Tibial nerve (tissue), 4 donors: ENCODE results near the gene DNAJA3.

Experiments
- EP300 ChIP-seq, 2 donors: sonication (generic); formaldehyde crosslinking; IDR thresholded peaks; one replicate each; pipeline ENCODE4 v1.6.1; 2017; ENCODE audit warnings: antibody characterized with exemption in 2 of 2, mild to moderate bottlenecking in 1 of 2
- POLR2A ChIP-seq, 2 donors: fragments of 450-650 bp; IDR thresholded peaks; one replicate each; pipeline ENCODE4 v1.6.1; 2017; ENCODE audit warnings: antibody characterized with exemption in 2 of 2, mild to moderate bottlenecking in 2 of 2, moderate library complexity in 2 of 2
- TF ChIP-seq, protein P1 (sequence below), 5 experiments: fragments of 200-600 bp in 3 of 5; fragments of 450-650 bp in 2 of 5; sonication (generic) in 3 of 5; IDR thresholded peaks; one replicate each; pipeline ENCODE4 v1.5.1; 2016 to 2019; ENCODE audit warnings: antibody characterized with exemption in 5 of 5, mild to moderate bottlenecking in 3 of 5, moderate library complexity in 2 of 5

- no peak for TF ChIP-seq EP300 (IDR thresholded peaks at IDR 0.05)
- TF ChIP-seq, protein P1, sequence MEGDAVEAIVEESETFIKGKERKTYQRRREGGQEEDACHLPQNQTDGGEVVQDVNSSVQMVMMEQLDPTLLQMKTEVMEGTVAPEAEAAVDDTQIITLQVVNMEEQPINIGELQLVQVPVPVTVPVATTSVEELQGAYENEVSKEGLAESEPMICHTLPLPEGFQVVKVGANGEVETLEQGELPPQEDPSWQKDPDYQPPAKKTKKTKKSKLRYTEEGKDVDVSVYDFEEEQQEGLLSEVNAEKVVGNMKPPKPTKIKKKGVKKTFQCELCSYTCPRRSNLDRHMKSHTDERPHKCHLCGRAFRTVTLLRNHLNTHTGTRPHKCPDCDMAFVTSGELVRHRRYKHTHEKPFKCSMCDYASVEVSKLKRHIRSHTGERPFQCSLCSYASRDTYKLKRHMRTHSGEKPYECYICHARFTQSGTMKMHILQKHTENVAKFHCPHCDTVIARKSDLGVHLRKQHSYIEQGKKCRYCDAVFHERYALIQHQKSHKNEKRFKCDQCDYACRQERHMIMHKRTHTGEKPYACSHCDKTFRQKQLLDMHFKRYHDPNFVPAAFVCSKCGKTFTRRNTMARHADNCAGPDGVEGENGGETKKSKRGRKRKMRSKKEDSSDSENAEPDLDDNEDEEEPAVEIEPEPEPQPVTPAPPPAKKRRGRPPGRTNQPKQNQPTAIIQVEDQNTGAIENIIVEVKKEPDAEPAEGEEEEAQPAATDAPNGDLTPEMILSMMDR (IDR thresholded peaks at IDR 0.05): no peak
- no peak for TF ChIP-seq POLR2A (IDR thresholded peaks at IDR 0.05)
Measured at GRCh38 chr16:4433914-4434787, 8.5 kb downstream of the DNAJA3 start.
